H1 (cell line): Measurements from ENCODE around the gene RAB30. TPM values are rescaled to one million over a fixed set of nuclear protein-coding genes. Genes with fewer than 3 reads are reported as not detected.

Experiments
- BACH1 ChIP-seq: IDR thresholded peaks from 2 replicates; pipeline ENCODE4 v1.6.1; 2012; ENCODE audit warnings: low read length, improper control_type of control experiment
- polyA plus RNA-seq, 7 experiments: library from polyadenylated mRNA; depleted of rRNA in 3 of 7; stranded (reverse) in 5 of 7; unstranded in 2 of 7; fragments of >200 nt in 5 of 7; fragments of 200-250 nt in 2 of 7; gene quantifications; 1 replicate in 5 of 7; 2 replicates in 1 of 7; 4 replicates in 1 of 7; pipeline versions ENCODE4 v1.2.1 to v1.2.3, GENCODE V29; 2011 to 2013; ENCODE audit warnings: missing spikeins in 2 of 7, mixed read lengths in 2 of 7
- total RNA-seq: library from RNA; stranded (reverse); fragmentation: NEBNext Ultra II Directional; extraction: Animal tissue kit (Norgen Biotek cat#: 25700); gene quantifications from 2 replicates; pipeline ENCODE4 v1.2.1, GENCODE V29; 2021
- TF ChIP-seq, protein P1 (sequence below): fragments of 300-600 bp; sonication (generic); IDR thresholded peaks from 2 replicates; pipeline ENCODE4 v1.7.1; 2012; ENCODE audit warnings: low read length, moderate library complexity, mild to moderate bottlenecking, inconsistent platforms; ENCODE audit not compliant: insufficient replicate concordance

The RAB30 gene
- total and polyA plus RNA-seq, 2 of the 8 experiments (the other 6 are each of a cell fraction or from before 2014, with no cell fraction given) = 1.6 to 11.7 TPM

DNA sequence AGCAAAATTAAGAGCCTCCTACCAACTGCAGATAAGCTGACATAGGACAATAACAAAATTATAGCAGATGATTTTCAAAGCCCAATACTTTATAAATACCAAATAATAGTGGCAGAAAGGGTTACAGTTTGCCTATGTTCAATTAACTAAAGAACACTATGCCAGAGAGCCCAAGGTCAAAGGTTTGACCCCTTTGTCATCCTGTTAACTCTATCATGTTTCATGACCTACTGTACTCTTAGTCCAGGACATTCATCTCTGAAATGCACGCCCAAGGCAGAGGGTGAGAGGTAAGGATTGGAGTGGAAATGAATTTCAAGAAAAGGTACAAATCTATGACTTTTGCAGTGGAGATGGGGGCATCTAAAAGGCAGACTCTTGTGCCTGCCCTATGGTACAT, 99.6 kb downstream of the RAB30 start (continued):
- TF ChIP-seq, protein P1, sequence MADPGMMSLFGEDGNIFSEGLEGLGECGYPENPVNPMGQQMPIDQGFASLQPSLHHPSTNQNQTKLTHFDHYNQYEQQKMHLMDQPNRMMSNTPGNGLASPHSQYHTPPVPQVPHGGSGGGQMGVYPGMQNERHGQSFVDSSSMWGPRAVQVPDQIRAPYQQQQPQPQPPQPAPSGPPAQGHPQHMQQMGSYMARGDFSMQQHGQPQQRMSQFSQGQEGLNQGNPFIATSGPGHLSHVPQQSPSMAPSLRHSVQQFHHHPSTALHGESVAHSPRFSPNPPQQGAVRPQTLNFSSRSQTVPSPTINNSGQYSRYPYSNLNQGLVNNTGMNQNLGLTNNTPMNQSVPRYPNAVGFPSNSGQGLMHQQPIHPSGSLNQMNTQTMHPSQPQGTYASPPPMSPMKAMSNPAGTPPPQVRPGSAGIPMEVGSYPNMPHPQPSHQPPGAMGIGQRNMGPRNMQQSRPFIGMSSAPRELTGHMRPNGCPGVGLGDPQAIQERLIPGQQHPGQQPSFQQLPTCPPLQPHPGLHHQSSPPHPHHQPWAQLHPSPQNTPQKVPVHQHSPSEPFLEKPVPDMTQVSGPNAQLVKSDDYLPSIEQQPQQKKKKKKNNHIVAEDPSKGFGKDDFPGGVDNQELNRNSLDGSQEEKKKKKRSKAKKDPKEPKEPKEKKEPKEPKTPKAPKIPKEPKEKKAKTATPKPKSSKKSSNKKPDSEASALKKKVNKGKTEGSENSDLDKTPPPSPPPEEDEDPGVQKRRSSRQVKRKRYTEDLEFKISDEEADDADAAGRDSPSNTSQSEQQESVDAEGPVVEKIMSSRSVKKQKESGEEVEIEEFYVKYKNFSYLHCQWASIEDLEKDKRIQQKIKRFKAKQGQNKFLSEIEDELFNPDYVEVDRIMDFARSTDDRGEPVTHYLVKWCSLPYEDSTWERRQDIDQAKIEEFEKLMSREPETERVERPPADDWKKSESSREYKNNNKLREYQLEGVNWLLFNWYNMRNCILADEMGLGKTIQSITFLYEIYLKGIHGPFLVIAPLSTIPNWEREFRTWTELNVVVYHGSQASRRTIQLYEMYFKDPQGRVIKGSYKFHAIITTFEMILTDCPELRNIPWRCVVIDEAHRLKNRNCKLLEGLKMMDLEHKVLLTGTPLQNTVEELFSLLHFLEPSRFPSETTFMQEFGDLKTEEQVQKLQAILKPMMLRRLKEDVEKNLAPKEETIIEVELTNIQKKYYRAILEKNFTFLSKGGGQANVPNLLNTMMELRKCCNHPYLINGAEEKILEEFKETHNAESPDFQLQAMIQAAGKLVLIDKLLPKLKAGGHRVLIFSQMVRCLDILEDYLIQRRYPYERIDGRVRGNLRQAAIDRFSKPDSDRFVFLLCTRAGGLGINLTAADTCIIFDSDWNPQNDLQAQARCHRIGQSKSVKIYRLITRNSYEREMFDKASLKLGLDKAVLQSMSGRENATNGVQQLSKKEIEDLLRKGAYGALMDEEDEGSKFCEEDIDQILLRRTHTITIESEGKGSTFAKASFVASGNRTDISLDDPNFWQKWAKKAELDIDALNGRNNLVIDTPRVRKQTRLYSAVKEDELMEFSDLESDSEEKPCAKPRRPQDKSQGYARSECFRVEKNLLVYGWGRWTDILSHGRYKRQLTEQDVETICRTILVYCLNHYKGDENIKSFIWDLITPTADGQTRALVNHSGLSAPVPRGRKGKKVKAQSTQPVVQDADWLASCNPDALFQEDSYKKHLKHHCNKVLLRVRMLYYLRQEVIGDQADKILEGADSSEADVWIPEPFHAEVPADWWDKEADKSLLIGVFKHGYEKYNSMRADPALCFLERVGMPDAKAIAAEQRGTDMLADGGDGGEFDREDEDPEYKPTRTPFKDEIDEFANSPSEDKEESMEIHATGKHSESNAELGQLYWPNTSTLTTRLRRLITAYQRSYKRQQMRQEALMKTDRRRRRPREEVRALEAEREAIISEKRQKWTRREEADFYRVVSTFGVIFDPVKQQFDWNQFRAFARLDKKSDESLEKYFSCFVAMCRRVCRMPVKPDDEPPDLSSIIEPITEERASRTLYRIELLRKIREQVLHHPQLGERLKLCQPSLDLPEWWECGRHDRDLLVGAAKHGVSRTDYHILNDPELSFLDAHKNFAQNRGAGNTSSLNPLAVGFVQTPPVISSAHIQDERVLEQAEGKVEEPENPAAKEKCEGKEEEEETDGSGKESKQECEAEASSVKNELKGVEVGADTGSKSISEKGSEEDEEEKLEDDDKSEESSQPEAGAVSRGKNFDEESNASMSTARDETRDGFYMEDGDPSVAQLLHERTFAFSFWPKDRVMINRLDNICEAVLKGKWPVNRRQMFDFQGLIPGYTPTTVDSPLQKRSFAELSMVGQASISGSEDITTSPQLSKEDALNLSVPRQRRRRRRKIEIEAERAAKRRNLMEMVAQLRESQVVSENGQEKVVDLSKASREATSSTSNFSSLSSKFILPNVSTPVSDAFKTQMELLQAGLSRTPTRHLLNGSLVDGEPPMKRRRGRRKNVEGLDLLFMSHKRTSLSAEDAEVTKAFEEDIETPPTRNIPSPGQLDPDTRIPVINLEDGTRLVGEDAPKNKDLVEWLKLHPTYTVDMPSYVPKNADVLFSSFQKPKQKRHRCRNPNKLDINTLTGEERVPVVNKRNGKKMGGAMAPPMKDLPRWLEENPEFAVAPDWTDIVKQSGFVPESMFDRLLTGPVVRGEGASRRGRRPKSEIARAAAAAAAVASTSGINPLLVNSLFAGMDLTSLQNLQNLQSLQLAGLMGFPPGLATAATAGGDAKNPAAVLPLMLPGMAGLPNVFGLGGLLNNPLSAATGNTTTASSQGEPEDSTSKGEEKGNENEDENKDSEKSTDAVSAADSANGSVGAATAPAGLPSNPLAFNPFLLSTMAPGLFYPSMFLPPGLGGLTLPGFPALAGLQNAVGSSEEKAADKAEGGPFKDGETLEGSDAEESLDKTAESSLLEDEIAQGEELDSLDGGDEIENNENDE = no peak
- TF ChIP-seq BACH1 = no peak
